Astrocyte (in vitro differentiated cells and primary cell): ENCODE measurements around the gene SPOPL. TPM values are rescaled to one million over a fixed set of nuclear protein-coding genes. Genes with fewer than 3 reads are reported as not detected.
"Not testable (repeated sequence)": the region's sequence is repeated elsewhere in the genome, so short reads cannot be mapped to it uniquely, and the experiment has no call there.

Experiments
- DNase-seq: peaks from one replicate; pipeline ENCODE4 v3.0.0-alpha.2; 2010; ENCODE audit warnings: low read depth
- FAIRE-seq: peaks from 2 replicates; lab custom pipeline; 2011; peaks lifted over from hg19 to GRCh38; lab: Jason Lieb, UNC
- H2AFZ ChIP-seq: 2 replicates; pipeline ENCODE4 v1.6.0; 2012; ENCODE audit warnings: low read depth, low read length, inconsistent platforms
- H3K27ac ChIP-seq: 2 replicates; pipeline ENCODE4 v1.5.1; 2011; ENCODE audit warnings: low read depth, low read length, inconsistent platforms
- H3K27me3 ChIP-seq: 2 replicates; pipeline ENCODE4 v1.6.0; 2011; ENCODE audit warnings: low read length, inconsistent platforms; ENCODE audit not compliant: insufficient read depth
- H3K36me3 ChIP-seq: 2 replicates; pipeline ENCODE4 v1.5.1; 2011; ENCODE audit warnings: low read length, inconsistent platforms; ENCODE audit not compliant: insufficient read depth
- H3K4me1 ChIP-seq: 2 replicates; pipeline ENCODE4 v1.5.1; 2011; ENCODE audit warnings: low read length, inconsistent platforms; ENCODE audit not compliant: insufficient read depth
- H3K4me2 ChIP-seq: 2 replicates; pipeline ENCODE4 v1.6.0; 2012; ENCODE audit warnings: low read length, inconsistent platforms
- H3K4me3 ChIP-seq: 2 replicates; pipeline ENCODE4 v1.5.1; 2011; ENCODE audit warnings: low read depth, mild to moderate bottlenecking, low read length, inconsistent platforms; ENCODE audit not compliant: insufficient read depth
- H3K79me2 ChIP-seq: 2 replicates; pipeline ENCODE4 v1.6.0; 2012; ENCODE audit warnings: mild to moderate bottlenecking, low read length, inconsistent platforms; ENCODE audit not compliant: insufficient read depth
- H3K9ac ChIP-seq: 2 replicates; pipeline ENCODE4 v1.6.0; 2012; ENCODE audit warnings: mild to moderate bottlenecking, low read length, inconsistent platforms
- H3K9me3 ChIP-seq: 2 replicates; pipeline ENCODE4 v1.5.1; 2012; ENCODE audit warnings: low read depth, mild to moderate bottlenecking, low read length, inconsistent platforms; ENCODE audit not compliant: insufficient read depth
- H4K20me1 ChIP-seq: 2 replicates; pipeline ENCODE4 v1.6.0; 2012; ENCODE audit warnings: low read length, inconsistent platforms; ENCODE audit not compliant: insufficient read depth
- H3K27ac Mint-ChIP-seq: one replicate; pipeline ENCODE4 v1.8.0; 2021; ENCODE audit warnings: mild to moderate bottlenecking, mixed read lengths; ENCODE audit not compliant: unreplicated experiment
- H3K27me3 Mint-ChIP-seq: one replicate; pipeline ENCODE4 v1.8.0; 2021; ENCODE audit warnings: low read depth, mixed read lengths; ENCODE audit not compliant: unreplicated experiment
- H3K36me3 Mint-ChIP-seq: one replicate; pipeline ENCODE4 v1.8.0; 2021; ENCODE audit warnings: low read depth, mixed read lengths; ENCODE audit not compliant: unreplicated experiment
- H3K4me1 Mint-ChIP-seq: one replicate; pipeline ENCODE4 v1.8.0; 2021; ENCODE audit warnings: low read depth, mixed read lengths; ENCODE audit not compliant: unreplicated experiment
- H3K4me3 Mint-ChIP-seq: one replicate; pipeline ENCODE4 v1.8.0; 2021; ENCODE audit warnings: mild to moderate bottlenecking, moderate library complexity, mixed read lengths; ENCODE audit not compliant: unreplicated experiment
- H3K9me3 Mint-ChIP-seq: one replicate; pipeline ENCODE4 v1.8.0; 2021; ENCODE audit warnings: mild to moderate bottlenecking, mixed read lengths; ENCODE audit not compliant: unreplicated experiment
- CTCF ChIP-seq: IDR thresholded peaks from 2 replicates; pipeline ENCODE4 v1.5.1; 2011; ENCODE audit warnings: low read depth, mild to moderate bottlenecking, inconsistent platforms, low read length, moderate library complexity; ENCODE audit not compliant: insufficient read depth
- EZH2 ChIP-seq: IDR thresholded peaks from 2 replicates; pipeline ENCODE4 v1.6.1; 2012; ENCODE audit warnings: mild to moderate bottlenecking, low read length, inconsistent platforms; ENCODE audit not compliant: insufficient read depth
- total RNA-seq: library from RNA; stranded (reverse); gene quantifications from 2 replicates; pipeline ENCODE4 v1.2.1, GENCODE V29; 2021

The SPOPL gene
- total RNA-seq, 1 donor from 2014 or later: 23.2 TPM

DNA sequence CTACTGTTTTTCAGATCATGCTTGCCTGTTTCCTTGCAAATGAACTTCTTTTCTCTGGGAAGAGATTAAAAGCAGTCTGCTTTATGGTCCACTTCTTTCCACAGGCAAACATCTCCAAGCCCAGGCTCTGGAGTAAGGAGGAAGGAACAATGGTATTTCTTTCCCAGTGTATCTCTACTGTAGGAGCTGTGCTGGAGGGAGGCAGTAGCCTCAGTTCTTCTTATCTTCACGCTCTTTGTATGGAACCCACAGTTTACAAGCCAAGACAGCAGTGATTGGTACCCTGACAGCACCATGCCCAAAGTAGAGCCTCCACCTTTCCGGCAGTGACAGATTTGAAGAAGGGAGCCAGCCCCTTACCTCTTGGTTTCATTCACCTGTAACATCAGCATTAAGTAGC lies 35.2 kb downstream of the SPOPL start:
- DNase-seq (no peak), FAIRE-seq (no peak)
- no peaks in the 10 kb centered on the region for H3K4me1 ChIP-seq
- H2AFZ ChIP-seq: no peak overlapping the region
- TF ChIP-seq CTCF (no peak), EZH2 (no peak)
- Mint-ChIP-seq H3K9me3 (peaks cover 18% of the 10 kb centered on the region), H3K4me1 (peaks cover 7% of the 10 kb centered on the region), H3K4me3 (no peak overlapping the region), H3K36me3 (peaks cover 22% of the 10 kb centered on the region), H3K27ac (no peak overlapping the region), H3K27me3 (no peaks in the 10 kb centered on the region)
- H3K9ac ChIP-seq: no peak overlapping the region
- peaks cover 11% of the 10 kb centered on the region for H4K20me1 ChIP-seq
- no peak overlapping the region for H3K27ac ChIP-seq
- no peak overlapping the region for H3K4me3 ChIP-seq
- H3K4me2 ChIP-seq: no peak overlapping the region
- peaks cover 26% of the 10 kb centered on the region for H3K79me2 ChIP-seq
- no peaks in the 10 kb centered on the region for H3K27me3 ChIP-seq
- no peaks in the 10 kb centered on the region for H3K36me3 ChIP-seq
- no peaks in the 10 kb centered on the region for H3K9me3 ChIP-seq

GRCh38 chr2:138537170-138537915 lies 35.8 kb downstream of the SPOPL start:
- H3K4me2 ChIP-seq: no peak overlapping the region
- no peak overlapping the region for H3K27ac ChIP-seq
- Mint-ChIP-seq H3K27ac (no peak overlapping the region), H3K9me3 (peaks cover 23% of the 10 kb centered on the region), H3K36me3 (peaks cover 25% of the 10 kb centered on the region), H3K27me3 (no peaks in the 10 kb centered on the region), H3K4me1 (peaks cover 5% of the 10 kb centered on the region), H3K4me3 (no peak overlapping the region)
- DNase-seq (no peak), FAIRE-seq (no peak)
- H3K36me3 ChIP-seq: no peaks in the 10 kb centered on the region
- no peaks in the 10 kb centered on the region for H3K4me1 ChIP-seq
- H2AFZ ChIP-seq: no peak overlapping the region
- peaks cover 21% of the 10 kb centered on the region for H3K79me2 ChIP-seq
- peaks cover 6% of the 10 kb centered on the region for H4K20me1 ChIP-seq
- no peak overlapping the region for H3K9ac ChIP-seq
- H3K4me3 ChIP-seq: no peak overlapping the region
- no peaks in the 10 kb centered on the region for H3K27me3 ChIP-seq
- no peaks in the 10 kb centered on the region for H3K9me3 ChIP-seq
- TF ChIP-seq CTCF: no peak
- no peak for TF ChIP-seq EZH2

GRCh38 chr2:138544206-138544605 lies 42.6 kb downstream of the SPOPL start:
- H3K4me3 ChIP-seq, H3K27ac Mint-ChIP-seq, H3K27ac ChIP-seq, H3K27me3 ChIP-seq, H2AFZ ChIP-seq, H3K4me1 Mint-ChIP-seq, H3K4me3 Mint-ChIP-seq, DNase-seq, H3K9ac ChIP-seq, FAIRE-seq, H3K4me2 ChIP-seq, H3K9me3 ChIP-seq, H3K27me3 Mint-ChIP-seq, H3K36me3 Mint-ChIP-seq, H3K36me3 ChIP-seq, H3K4me1 ChIP-seq: not testable (repeated sequence)
- Histone ChIP-seq H4K20me1 (peaks cover 13% of the 10 kb centered on the region), H3K79me2 (peaks cover 22% of the 10 kb centered on the region)
- H3K9me3 Mint-ChIP-seq: peaks cover 17% of the 10 kb centered on the region
